HG03558 (cell line): Measurements from ENCODE around the gene CSNK1A1L.

Source experiments
- ATAC-seq: cut with Tn5 transposase; IDR thresholded peaks from one replicate; pipeline ENCODE4 v1.9.1; 2021; ENCODE audit warnings: moderate number of reproducible peaks; ENCODE audit not compliant: unreplicated experiment; ENCODE audit errors: extremely low read depth

The CSNK1A1L gene

GRCh38 chr13:37105251-37105714 lies at the start of gene CSNK1A1L:
Gene CSNK1A1L, minus strand, starts transcription at chr13:37105664. Its CDS starts 408 bp downstream, at chr13:37105256.
- ATAC-seq = no peak

GRCh38 chr13:37149380-37149779 lies 43.9 kb upstream of the CSNK1A1L start:
- ATAC-seq = no peak

- ATAC-seq = no peak
Observed at GRCh38 chr13:37148501-37148900, 43.0 kb upstream of the CSNK1A1L start.

GRCh38 chr13:37144661-37145060 lies 39.2 kb upstream of the CSNK1A1L start:
- no peak for ATAC-seq

GRCh38 chr13:37143911-37144310 lies 38.4 kb upstream of the CSNK1A1L start:
- ATAC-seq = no peak

GRCh38 chr13:37142877-37143276 lies 37.4 kb upstream of the CSNK1A1L start:
- ATAC-seq = no peak

GRCh38 chr13:37141011-37141410 lies 35.5 kb upstream of the CSNK1A1L start:
- no peak for ATAC-seq

GRCh38 chr13:37139356-37139755 lies 33.9 kb upstream of the CSNK1A1L start:
- no peak for ATAC-seq

- no peak for ATAC-seq
Observed at GRCh38 chr13:37138926-37139325, 33.5 kb upstream of the CSNK1A1L start.

- no peak for ATAC-seq
Observed at GRCh38 chr13:37138169-37138568, 32.7 kb upstream of the CSNK1A1L start.

- no peak for ATAC-seq
Observed at GRCh38 chr13:37136633-37137032, 31.2 kb upstream of the CSNK1A1L start.

- no peak for ATAC-seq
Observed at GRCh38 chr13:37136187-37136586, 30.7 kb upstream of the CSNK1A1L start.

GRCh38 chr13:37134411-37135041 lies 29.1 kb upstream of the CSNK1A1L start:
- no peak for ATAC-seq

GRCh38 chr13:37132211-37132610 lies 26.7 kb upstream of the CSNK1A1L start:
- ATAC-seq = no peak

GRCh38 chr13:37131092-37131491 lies 25.6 kb upstream of the CSNK1A1L start:
- ATAC-seq = no peak

- no peak for ATAC-seq
Observed at GRCh38 chr13:37129866-37130265, 24.4 kb upstream of the CSNK1A1L start.

GRCh38 chr13:37127691-37128241 lies 22.3 kb upstream of the CSNK1A1L start:
- ATAC-seq = no peak

- no peak for ATAC-seq
Observed at GRCh38 chr13:37123337-37123736, 17.9 kb upstream of the CSNK1A1L start.

GRCh38 chr13:37118016-37118415 lies 12.6 kb upstream of the CSNK1A1L start:
- no peak for ATAC-seq

GRCh38 chr13:37114250-37114649 lies 8.8 kb upstream of the CSNK1A1L start:
- ATAC-seq = no peak

GRCh38 chr13:37113534-37113933 lies 8.1 kb upstream of the CSNK1A1L start:
- no peak for ATAC-seq

- no peak for ATAC-seq
Observed at GRCh38 chr13:37109051-37109678, 3.7 kb upstream of the CSNK1A1L start.
